ENCODE measurements around the gene RAB38.

RAB38 gene

DNA sequence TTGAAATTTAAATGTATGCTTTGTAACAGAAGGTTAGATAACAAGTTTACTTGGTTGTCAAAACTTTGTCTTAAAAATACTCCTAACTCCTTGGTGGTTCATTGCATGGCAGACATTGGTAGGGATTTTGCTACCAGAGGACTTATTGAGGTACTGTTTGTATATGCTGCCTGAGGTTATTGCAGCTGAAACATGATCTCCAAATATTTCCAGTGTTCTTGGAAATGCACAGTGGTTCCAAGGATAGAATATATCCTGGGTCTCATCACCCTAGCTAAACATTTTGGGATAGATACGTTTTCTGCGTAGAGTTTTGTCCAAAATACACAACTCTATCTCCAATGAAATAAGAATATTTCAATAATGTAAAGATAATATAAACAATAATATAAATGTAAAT lies 109.2 kb downstream of the RAB38 start:
- no peak for DNase-seq (ENCODE audit: low read depth, low spot score)
- TF ChIP-seq, protein P1, sequence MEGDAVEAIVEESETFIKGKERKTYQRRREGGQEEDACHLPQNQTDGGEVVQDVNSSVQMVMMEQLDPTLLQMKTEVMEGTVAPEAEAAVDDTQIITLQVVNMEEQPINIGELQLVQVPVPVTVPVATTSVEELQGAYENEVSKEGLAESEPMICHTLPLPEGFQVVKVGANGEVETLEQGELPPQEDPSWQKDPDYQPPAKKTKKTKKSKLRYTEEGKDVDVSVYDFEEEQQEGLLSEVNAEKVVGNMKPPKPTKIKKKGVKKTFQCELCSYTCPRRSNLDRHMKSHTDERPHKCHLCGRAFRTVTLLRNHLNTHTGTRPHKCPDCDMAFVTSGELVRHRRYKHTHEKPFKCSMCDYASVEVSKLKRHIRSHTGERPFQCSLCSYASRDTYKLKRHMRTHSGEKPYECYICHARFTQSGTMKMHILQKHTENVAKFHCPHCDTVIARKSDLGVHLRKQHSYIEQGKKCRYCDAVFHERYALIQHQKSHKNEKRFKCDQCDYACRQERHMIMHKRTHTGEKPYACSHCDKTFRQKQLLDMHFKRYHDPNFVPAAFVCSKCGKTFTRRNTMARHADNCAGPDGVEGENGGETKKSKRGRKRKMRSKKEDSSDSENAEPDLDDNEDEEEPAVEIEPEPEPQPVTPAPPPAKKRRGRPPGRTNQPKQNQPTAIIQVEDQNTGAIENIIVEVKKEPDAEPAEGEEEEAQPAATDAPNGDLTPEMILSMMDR (IDR thresholded peaks at IDR 0.05; ENCODE audit: insufficient read depth, low read length, missing control alignments) = no peak
- ChIA-PET POLR2A (no interaction called here), CTCF (interaction anchor here (1.9 kb wide), 1 partner anchor 49 kb away, joined by 6 read pairs; no protein-coding TSS in a partner anchor)
- H3K4me3 ChIP-seq (ENCODE audit: low read depth, low read length) = no peak overlapping the region

DNA sequence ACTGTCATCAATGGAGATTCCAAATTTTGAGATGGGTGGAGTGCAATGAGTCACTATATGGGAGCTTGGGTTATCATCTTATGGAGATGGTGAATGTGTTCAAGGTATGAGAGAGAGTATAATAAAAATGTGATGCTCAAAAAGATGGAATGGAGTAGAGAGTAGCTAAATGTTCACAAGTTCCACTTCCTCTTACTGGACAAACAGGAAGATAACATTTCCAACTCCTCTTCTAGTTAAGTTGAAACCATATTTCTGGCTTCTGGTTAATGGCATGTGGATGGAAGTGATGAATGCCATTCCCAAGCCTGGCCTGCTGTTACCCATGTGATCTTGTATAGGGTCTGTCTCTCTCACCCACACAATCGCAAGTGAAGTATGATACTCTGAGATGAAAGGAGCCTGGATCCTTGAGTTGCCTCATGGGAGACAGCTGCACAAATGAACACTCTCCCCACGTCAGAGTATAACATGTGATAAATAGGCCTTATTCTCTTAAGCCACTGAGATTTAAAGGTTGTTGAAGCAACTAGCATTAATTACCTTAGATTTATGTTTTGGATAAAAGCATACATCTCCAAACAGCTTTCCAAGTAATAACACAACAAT lies 111.0 kb downstream of the RAB38 start:
- POLR2A ChIA-PET = no interaction called here
- TF ChIP-seq, protein P1 (IDR thresholded peaks at IDR 0.05; ENCODE audit: insufficient read depth, low read length, missing control alignments) = no peak
- DNase-seq (ENCODE audit: low read depth, low spot score) = no peak
- CTCF ChIA-PET = no interaction called here
- H3K4me3 ChIP-seq (ENCODE audit: low read depth, low read length) = no peak overlapping the region

Measured in AG04449 (cell line).